ENCODE data around the gene CORO7.

Gene CORO7

GRCh38 chr16:4366016-4366415 lies 50.4 kb downstream of the CORO7 start:
- H3K4me3 ChIP-seq (ENCODE audit: low read depth, low read length): no peak overlapping the region
- no peak for TF ChIP-seq CTCF (IDR thresholded peaks at IDR 0.05; ENCODE audit: borderline replicate concordance, insufficient read depth, low read depth, low read length)

GRCh38 chr16:4365615-4366014 lies 50.8 kb downstream of the CORO7 start:
- no peak overlapping the region for H3K4me3 ChIP-seq (ENCODE audit: low read depth, low read length)
- no peak for TF ChIP-seq CTCF (IDR thresholded peaks at IDR 0.05; ENCODE audit: borderline replicate concordance, insufficient read depth, low read depth, low read length)

- no peak for TF ChIP-seq CTCF (IDR thresholded peaks at IDR 0.05; ENCODE audit: borderline replicate concordance, insufficient read depth, low read depth, low read length)
- no peak overlapping the region for H3K4me3 ChIP-seq (ENCODE audit: low read depth, low read length)
These were observed 51.4 kb downstream of the CORO7 start for GRCh38 chr16:4365014-4365406.

- H3K4me3 ChIP-seq (ENCODE audit: low read depth, low read length): no peak overlapping the region
- TF ChIP-seq CTCF (IDR thresholded peaks at IDR 0.05; ENCODE audit: borderline replicate concordance, insufficient read depth, low read depth, low read length): no peak
These were observed 52.0 kb downstream of the CORO7 start for GRCh38 chr16:4364196-4365013.

- no peak for TF ChIP-seq CTCF (IDR thresholded peaks at IDR 0.05; ENCODE audit: borderline replicate concordance, insufficient read depth, low read depth, low read length)
- no peak overlapping the region for H3K4me3 ChIP-seq (ENCODE audit: low read depth, low read length)
These were observed 53.8 kb downstream of the CORO7 start for GRCh38 chr16:4362476-4363135.

- no peak overlapping the region for H3K4me3 ChIP-seq (ENCODE audit: low read depth, low read length)
- TF ChIP-seq CTCF (IDR thresholded peaks at IDR 0.05; ENCODE audit: borderline replicate concordance, insufficient read depth, low read depth, low read length): no peak
These were observed 54.5 kb downstream of the CORO7 start for GRCh38 chr16:4361944-4362311.

Data from GM12875 (cell line).